ENCODE data around the gene IRF6. TPM values are rescaled to one million over a fixed set of nuclear protein-coding genes. Genes with fewer than 3 reads are reported as not detected.

IRF6 gene
- total and polyA plus RNA-seq, 2 experiments from 2014 or later: 1.9 to 2.6 TPM

DNA sequence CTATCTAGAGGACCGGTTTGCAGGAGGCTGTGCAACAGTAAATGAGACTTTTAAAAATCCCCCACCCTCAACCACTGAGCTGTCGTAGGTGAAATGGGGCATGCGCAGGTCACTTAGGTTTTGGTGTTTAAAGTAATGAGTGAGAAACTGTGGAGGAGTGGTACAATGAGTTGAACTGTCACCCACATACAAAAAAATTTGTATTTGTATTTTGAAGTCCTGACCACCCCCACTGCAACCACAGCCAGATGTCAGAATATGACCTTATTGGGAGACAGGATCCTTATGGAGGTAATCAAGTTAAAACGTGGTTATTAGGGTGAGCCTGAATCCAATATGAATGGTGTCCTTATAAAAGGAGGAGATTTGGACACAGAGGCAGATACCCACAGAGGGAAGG lies 1.6 kb upstream of the IRF6 start:
- Histone ChIP-seq H3K27ac (no peak overlapping the region), H3K36me3 (no peaks in the 10 kb centered on the region), H3K4me3 (no peak overlapping the region), H3K4me1 (ENCODE audit: low read depth) (peaks cover 15% of the 10 kb centered on the region), H3K9me3 (ENCODE audit: low read depth) (no peaks in the 10 kb centered on the region), H3K27me3 (peaks cover 35% of the 10 kb centered on the region)
- peak in 1 of 2 donors; percentile 21 for DNase-seq (ENCODE audit: low read depth in 1 of 2, low spot score in 1 of 2)
- TF ChIP-seq, protein P1, sequence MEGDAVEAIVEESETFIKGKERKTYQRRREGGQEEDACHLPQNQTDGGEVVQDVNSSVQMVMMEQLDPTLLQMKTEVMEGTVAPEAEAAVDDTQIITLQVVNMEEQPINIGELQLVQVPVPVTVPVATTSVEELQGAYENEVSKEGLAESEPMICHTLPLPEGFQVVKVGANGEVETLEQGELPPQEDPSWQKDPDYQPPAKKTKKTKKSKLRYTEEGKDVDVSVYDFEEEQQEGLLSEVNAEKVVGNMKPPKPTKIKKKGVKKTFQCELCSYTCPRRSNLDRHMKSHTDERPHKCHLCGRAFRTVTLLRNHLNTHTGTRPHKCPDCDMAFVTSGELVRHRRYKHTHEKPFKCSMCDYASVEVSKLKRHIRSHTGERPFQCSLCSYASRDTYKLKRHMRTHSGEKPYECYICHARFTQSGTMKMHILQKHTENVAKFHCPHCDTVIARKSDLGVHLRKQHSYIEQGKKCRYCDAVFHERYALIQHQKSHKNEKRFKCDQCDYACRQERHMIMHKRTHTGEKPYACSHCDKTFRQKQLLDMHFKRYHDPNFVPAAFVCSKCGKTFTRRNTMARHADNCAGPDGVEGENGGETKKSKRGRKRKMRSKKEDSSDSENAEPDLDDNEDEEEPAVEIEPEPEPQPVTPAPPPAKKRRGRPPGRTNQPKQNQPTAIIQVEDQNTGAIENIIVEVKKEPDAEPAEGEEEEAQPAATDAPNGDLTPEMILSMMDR (IDR thresholded peaks at IDR 0.05; ENCODE audit: low read depth, low read length): no peak

DNA sequence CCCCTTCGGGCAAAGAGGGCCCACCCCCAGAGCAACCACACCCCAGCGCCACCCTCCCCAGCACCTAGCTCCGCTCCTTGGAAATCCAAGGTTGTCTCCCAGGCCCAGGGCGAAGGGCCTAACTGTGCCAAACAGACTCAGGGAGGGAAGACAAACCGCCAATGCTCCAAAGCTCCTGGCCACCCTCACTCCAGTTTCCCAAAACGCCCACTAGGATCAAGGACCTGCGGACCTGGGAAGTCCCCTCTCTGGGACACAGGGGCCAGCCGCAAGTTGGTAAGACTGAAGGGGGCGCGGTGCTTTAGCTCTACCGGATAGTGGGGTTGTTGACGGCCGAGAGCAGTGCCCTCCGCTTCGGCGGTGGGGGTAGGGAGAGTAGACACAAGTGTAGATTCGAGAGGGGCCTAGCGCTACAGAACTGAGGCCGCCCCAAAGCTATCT lies 581 bp downstream of the IRF6 start:
- Histone ChIP-seq H3K27ac (no peak overlapping the region), H3K4me3 (peak overlapping the region; percentile 31)
- peak in 1 of 2 donors; percentile 8 for DNase-seq (ENCODE audit: low read depth in 1 of 2, low spot score in 1 of 2)

DNA sequence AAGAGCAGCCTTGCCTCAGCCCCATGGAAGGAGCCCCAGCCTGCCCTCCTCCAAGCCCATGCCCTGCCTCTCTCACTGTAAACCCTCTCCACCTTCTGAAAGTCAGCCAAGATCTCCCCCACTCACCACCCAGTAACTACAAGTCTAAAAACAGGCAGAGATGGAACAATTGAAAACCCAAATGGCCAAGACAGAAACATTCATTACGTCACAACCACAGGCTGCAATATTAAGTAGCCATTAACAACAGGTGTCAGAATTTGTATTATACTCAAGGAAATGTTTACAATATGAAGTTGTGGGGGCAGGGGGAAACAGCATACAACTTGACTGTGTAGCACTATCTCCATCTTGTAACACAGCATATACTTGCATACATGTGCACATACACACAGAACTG lies 2.4 kb downstream of the IRF6 start:
- Histone ChIP-seq H3K36me3 (no peaks in the 10 kb centered on the region), H3K27ac (no peak overlapping the region), H3K9me3 (ENCODE audit: low read depth) (no peaks in the 10 kb centered on the region), H3K4me3 (no peak overlapping the region), H3K4me1 (ENCODE audit: low read depth) (peaks cover 13% of the 10 kb centered on the region), H3K27me3 (peaks cover 40% of the 10 kb centered on the region)
- TF ChIP-seq, protein P1 (IDR thresholded peaks at IDR 0.05; ENCODE audit: low read depth, low read length): no peak
- no peak for DNase-seq (ENCODE audit: low read depth in 1 of 2, low spot score in 1 of 2)

More for the DNA sequence above, 581 bp downstream of the IRF6 start:
- TF ChIP-seq, protein P1 (IDR thresholded peaks at IDR 0.05; ENCODE audit: low read depth, low read length): no peak
- Histone ChIP-seq H3K27me3 (peaks cover 40% of the 10 kb centered on the region), H3K4me1 (ENCODE audit: low read depth) (peaks cover 15% of the 10 kb centered on the region), H3K36me3 (no peaks in the 10 kb centered on the region), H3K9me3 (ENCODE audit: low read depth) (no peaks in the 10 kb centered on the region)

DNA sequence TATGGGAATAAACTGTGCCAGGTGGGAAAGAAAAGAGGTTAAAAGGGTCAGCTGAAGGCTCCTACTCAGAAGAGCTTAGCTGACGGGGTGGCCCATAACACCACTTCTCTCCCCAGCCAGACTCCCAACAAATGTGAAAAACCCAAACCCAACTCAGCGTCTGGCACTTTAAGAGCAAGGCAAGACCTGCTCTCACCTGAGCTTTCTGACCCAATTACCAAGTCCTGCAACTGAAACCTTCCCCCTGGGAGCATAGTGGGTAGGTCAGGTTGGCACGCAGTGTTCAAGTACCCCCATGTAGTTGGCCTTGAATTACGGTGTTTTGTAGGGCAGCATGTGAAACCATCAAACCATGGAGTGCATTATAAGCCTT lies 3.2 kb downstream of the IRF6 start:
- H3K4me3 ChIP-seq: no peak overlapping the region
- H3K27me3 ChIP-seq: peaks cover 40% of the 10 kb centered on the region
- H3K4me1 ChIP-seq (ENCODE audit: low read depth): peaks cover 6% of the 10 kb centered on the region
- no peaks in the 10 kb centered on the region for H3K9me3 ChIP-seq (ENCODE audit: low read depth)
- no peak overlapping the region for H3K27ac ChIP-seq
- no peaks in the 10 kb centered on the region for H3K36me3 ChIP-seq
- no peak for DNase-seq (ENCODE audit: low read depth in 1 of 2, low spot score in 1 of 2)
- TF ChIP-seq, protein P1 (IDR thresholded peaks at IDR 0.05; ENCODE audit: low read depth, low read length): no peak

DNA sequence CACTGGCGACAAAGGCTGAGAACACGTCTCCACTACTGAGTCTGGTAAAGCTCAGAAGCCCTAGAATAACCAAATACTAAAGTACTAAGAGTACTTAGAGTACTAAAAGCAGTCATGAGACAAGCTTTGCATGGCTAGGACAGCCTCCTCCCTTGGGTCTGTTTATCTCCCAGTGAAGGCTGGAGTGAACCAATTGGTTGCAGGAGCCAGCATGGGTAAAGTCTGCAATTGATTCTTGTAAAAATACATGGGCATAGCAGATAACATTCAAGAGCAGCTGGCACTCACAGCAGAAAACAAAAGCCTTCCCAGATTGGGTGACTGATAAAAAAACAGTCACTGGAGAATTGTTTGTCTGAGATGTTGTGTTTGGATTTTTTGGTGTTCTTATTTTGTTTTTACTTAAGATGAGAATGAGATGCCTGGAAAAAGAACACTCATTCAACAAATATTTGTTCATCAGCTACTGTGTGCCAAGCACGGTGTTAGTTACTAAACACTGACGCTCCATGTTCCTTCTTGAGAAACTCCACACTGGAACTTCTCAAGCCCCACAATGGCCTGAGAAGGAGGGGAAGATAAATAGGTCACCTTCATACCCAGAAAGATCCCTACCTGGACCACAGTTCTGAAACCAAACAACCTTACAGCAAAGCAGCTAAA lies 3.7 kb downstream of the IRF6 start:
- DNase-seq (ENCODE audit: low read depth in 1 of 2, low spot score in 1 of 2): no peak
- no peak overlapping the region for H3K27ac ChIP-seq
- H3K4me3 ChIP-seq: no peak overlapping the region

More for the DNA sequence above, 3.7 kb downstream of the IRF6 start:
- Histone ChIP-seq H3K27me3 (peaks cover 40% of the 10 kb centered on the region), H3K4me1 (ENCODE audit: low read depth) (peaks cover 3% of the 10 kb centered on the region), H3K36me3 (no peaks in the 10 kb centered on the region), H3K9me3 (ENCODE audit: low read depth) (no peaks in the 10 kb centered on the region)
- TF ChIP-seq, protein P1 (IDR thresholded peaks at IDR 0.05; ENCODE audit: low read depth, low read length): no peak
